HepG2 (cell line): ENCODE measurements around the gene DYNLT2B. TPM values are rescaled to one million over a fixed set of nuclear protein-coding genes. Genes with fewer than 3 reads are reported as not detected.

ENCODE experiments used
- ATAC-seq: fragments of 200-7000 bp; cut with Tn5 transposase; 3 replicates; pipeline ENCODE4 v1.9.1; 2020; ENCODE audit warnings: mild to moderate bottlenecking, moderate library complexity
- BruUV-seq: library from RNA; stranded (reverse); fragments of 400-500 nt; replicated peaks from 2 replicates; lab custom pipeline; 2021; lab: Mats Ljungman, UMichigan
- CTCF ChIA-PET: fragments of 300-600 bp; formaldehyde crosslinking; extraction: SDS; loops from one replicate; lab custom pipeline; 2021; ENCODE audit warnings: low total read pairs, inconsistent platforms, low intra/inter-chr PET ratio; lab: Yijun Ruan, JAX
- POLR2A ChIA-PET: fragments of 350-600 bp; sonication (Branson Sonifier 250); formaldehyde crosslinking; loops from one replicate; lab custom pipeline; 2020; ENCODE audit warnings: antibody characterized with exemption, inconsistent platforms; lab: Yijun Ruan, JAX
- DNase-seq: peaks from one replicate; pipeline ENCODE4 v3.0.0-alpha.2; 2015; ENCODE audit warnings: low spot score
- FAIRE-seq: peaks from 3 replicates; lab custom pipeline; 2011; peaks lifted over from hg19 to GRCh38; lab: Jason Lieb, UNC
- H2AFZ ChIP-seq: one replicate; pipeline ENCODE4 v1.6.1; 2011; ENCODE audit warnings: low read length, inconsistent platforms
- H3K27ac ChIP-seq: fragments of 300-600 bp; 3 replicates; pipeline ENCODE4 v1.8.0; 2011; ENCODE audit warnings: mixed run types, mild to moderate bottlenecking, mixed read lengths, low read length, inconsistent platforms; ENCODE audit not compliant: insufficient read depth; ENCODE audit errors: extremely low read length
- H3K27me3 ChIP-seq, 2 experiments: fragments of 200-600 bp in 1 of 2; 2 replicates in 1 of 2; 3 replicates in 1 of 2; pipeline versions ENCODE4 v1.6.0 to v1.8.0; 2011; ENCODE audit warnings: low read length in 2 of 2, mild to moderate bottlenecking in 2 of 2, moderate library complexity in 2 of 2, inconsistent platforms in 1 of 2; ENCODE audit not compliant: insufficient read depth in 2 of 2, control insufficient read depth in 1 of 2
- H3K36me3 ChIP-seq, 2 experiments: fragments of 200-600 bp in 1 of 2; replicated peaks in 1 of 2; 2 replicates in 1 of 2; 3 replicates in 1 of 2; pipeline versions ENCODE4 v1.5.1 to v1.8.0; 2011; ENCODE audit warnings: low read length in 2 of 2, inconsistent platforms in 1 of 2; ENCODE audit not compliant: insufficient read depth in 2 of 2, control insufficient read depth in 1 of 2
- H3K4me1 ChIP-seq: 2 replicates; pipeline ENCODE4 v1.5.1; 2012; ENCODE audit warnings: low read length, inconsistent platforms; ENCODE audit not compliant: insufficient read depth
- H3K4me2 ChIP-seq: 2 replicates; pipeline ENCODE4 v1.6.0; 2011; ENCODE audit warnings: low read depth, low read length, inconsistent platforms
- H3K4me3 ChIP-seq, 3 experiments: fragments of 200-600 bp in 1 of 3; sonication (generic), shearing (Covaris generic) in 1 of 3; replicated peaks in 1 of 3; 2 replicates each; pipeline ENCODE4 v1.5.1; 2011 to 2016; ENCODE audit warnings: low read length in 3 of 3, inconsistent platforms in 2 of 3, low read depth in 2 of 3, mild to moderate bottlenecking in 2 of 3, control low read depth in 1 of 3, mixed read lengths in 1 of 3; ENCODE audit not compliant: insufficient read depth in 1 of 3
- H3K79me2 ChIP-seq: one replicate; pipeline ENCODE4 v1.6.1; 2011; ENCODE audit warnings: low read length, inconsistent platforms; ENCODE audit not compliant: insufficient read depth
- H3K9ac ChIP-seq: 2 replicates; pipeline ENCODE4 v1.6.0; 2011; ENCODE audit warnings: mild to moderate bottlenecking, low read depth, low read length, inconsistent platforms; ENCODE audit not compliant: insufficient read depth
- H3K9me3 ChIP-seq: 2 replicates; pipeline ENCODE4 v1.5.1; 2012; ENCODE audit warnings: mild to moderate bottlenecking, low read length
- H4K20me1 ChIP-seq: 2 replicates; pipeline ENCODE4 v1.6.0; 2011; ENCODE audit warnings: inconsistent platforms, mild to moderate bottlenecking, low read length, moderate library complexity; ENCODE audit not compliant: insufficient read depth
- ARID4A ChIP-seq: sonication (generic); formaldehyde crosslinking; IDR thresholded peaks from 2 replicates; pipeline ENCODE4 v1.5.0; 2020; ENCODE audit warnings: mild to moderate bottlenecking, missing genetic modification reagents, borderline replicate concordance
- CENPX ChIP-seq: sonication (generic); formaldehyde crosslinking; IDR thresholded peaks from 2 replicates; pipeline ENCODE4 v1.9.0; 2021; ENCODE audit warnings: mild to moderate bottlenecking, missing genetic modification reagents, moderate library complexity
- KDM5A ChIP-seq: fragments of 200-600 bp; sonication (generic); IDR thresholded peaks from 2 replicates; pipeline ENCODE4 v1.7.0; 2018; ENCODE audit warnings: antibody characterized with exemption, mild to moderate bottlenecking, low read length, borderline replicate concordance
- MIER3 ChIP-seq: IDR thresholded peaks from 2 replicates; pipeline ENCODE4 v1.6.1; 2016; ENCODE audit warnings: missing compliant biosample characterization, borderline replicate concordance
- NFE2L2 ChIP-seq: fragments of 150-350 bp; IDR thresholded peaks from 2 replicates; pipeline ENCODE4 v1.6.1; 2014; ENCODE audit warnings: low read length
- RBAK ChIP-seq: sonication (generic); formaldehyde crosslinking; IDR thresholded peaks from 2 replicates; pipeline ENCODE4 v1.5.1; 2020; ENCODE audit warnings: mild to moderate bottlenecking, missing genetic modification reagents
- RXRA ChIP-seq: sonication (generic); formaldehyde crosslinking; IDR thresholded peaks from 2 replicates; pipeline ENCODE4 v1.5.1; 2020; ENCODE audit warnings: missing genetic modification reagents
- THAP8 ChIP-seq: sonication (generic); formaldehyde crosslinking; IDR thresholded peaks from 2 replicates; pipeline ENCODE4 v1.5.1; 2020; ENCODE audit warnings: missing genetic modification reagents, mild to moderate bottlenecking, borderline replicate concordance
- TOPORS ChIP-seq: sonication (generic); formaldehyde crosslinking; IDR thresholded peaks from 2 replicates; pipeline ENCODE4 v1.8.0; 2023; ENCODE audit warnings: mild to moderate bottlenecking, missing genetic modification reagents
- U2AF2 ChIP-seq: fragments of 200-400 bp; formaldehyde crosslinking; IDR thresholded peaks from 2 replicates; pipeline ENCODE4 v1.6.1; 2017; ENCODE audit warnings: low read depth, mild to moderate bottlenecking, low read length
- ZNF292 ChIP-seq: sonication (generic); formaldehyde crosslinking; IDR thresholded peaks from 2 replicates; pipeline ENCODE4 v1.8.1; 2022; ENCODE audit warnings: mild to moderate bottlenecking, low read depth, missing genetic modification reagents, borderline replicate concordance
- ZNF564 ChIP-seq: sonication (generic); formaldehyde crosslinking; IDR thresholded peaks from 2 replicates; pipeline ENCODE4 v1.8.1; 2023; ENCODE audit warnings: mild to moderate bottlenecking, missing genetic modification reagents
- ZNF605 ChIP-seq: sonication (generic); formaldehyde crosslinking; IDR thresholded peaks from 2 replicates; pipeline ENCODE4 v1.8.0; 2022; ENCODE audit warnings: mild to moderate bottlenecking, missing genetic modification reagents
- ZNF607 ChIP-seq: sonication (generic); formaldehyde crosslinking; IDR thresholded peaks from 2 replicates; pipeline ENCODE4 v1.5.1; 2020; ENCODE audit warnings: missing genetic modification reagents, mild to moderate bottlenecking, borderline replicate concordance
- ZNF773 ChIP-seq: sonication (generic); formaldehyde crosslinking; IDR thresholded peaks from 2 replicates; pipeline ENCODE4 v1.4.0; 2020; ENCODE audit warnings: missing genetic modification reagents, borderline replicate concordance
- ZNF777 ChIP-seq: sonication (generic); formaldehyde crosslinking; IDR thresholded peaks from 2 replicates; pipeline ENCODE4 v1.4.0; 2020; ENCODE audit warnings: missing genetic modification reagents
- ZNF784 ChIP-seq: sonication (generic); formaldehyde crosslinking; IDR thresholded peaks from 2 replicates; pipeline ENCODE4 v1.5.1; 2020; ENCODE audit warnings: missing genetic modification reagents, mild to moderate bottlenecking, borderline replicate concordance
- whole genome bisulfite sequencing: methylation state at CpG from one replicate; pipeline ENCODE4 v1.1.6; 2017; ENCODE audit warnings: low lambda C conversion rate; 5-methylcytosine and 5-hydroxymethylcytosine counted together
- in situ Hi-C: cut with HindIII; loops from 2 replicates; pipeline ENCODE4 v1.10.0; 2017; ENCODE audit warnings: low pct_unique_long_range_greater_than_20kb; ENCODE audit not compliant: extremely low pct_ligation_motif_present
- intact Hi-C: fragments of 100-400 bp; cut with micrococcal nuclease; formaldehyde crosslinking; loops from one replicate; pipeline ENCODE4 v1.10.0; 2022; ENCODE audit not compliant: unreplicated experiment
- polyA plus RNA-seq, 8 experiments: library from polyadenylated mRNA; depleted of rRNA in 3 of 8; stranded (reverse) in 7 of 8; unstranded in 1 of 8; fragments of >200 nt; fragmentation: Illumina TruSeq in 4 of 8; extraction: Trizol in 4 of 8; gene quantifications; 2 replicates each; pipeline versions ENCODE4 v1.2.1 to v1.2.3, GENCODE V29; 2011 to 2016; ENCODE audit warnings: low read depth in 4 of 8, missing spikeins in 1 of 8, mixed read lengths in 1 of 8; ENCODE audit not compliant: insufficient read depth in 1 of 8
- total RNA-seq, 5 experiments: library from RNA; depleted of rRNA; stranded (reverse); fragments of >200 nt; fragmentation: Illumina TruSeq; extraction: Trizol; gene quantifications; 2 replicates each; pipeline ENCODE4 v1.2.3, GENCODE V29; 2016; ENCODE audit warnings: low read depth in 1 of 5
- TF ChIP-seq, protein P1 (sequence below): sonication (generic); formaldehyde crosslinking; IDR thresholded peaks from 2 replicates; pipeline ENCODE4 v1.4.0; 2020; ENCODE audit warnings: low read depth, mild to moderate bottlenecking, missing genetic modification reagents

Gene DYNLT2B
- total and polyA plus RNA-seq, 2 of the 13 experiments (the other 11 are each of a cell fraction or from before 2014, with no cell fraction given), result 4.0 to 7.0 TPM

DNA sequence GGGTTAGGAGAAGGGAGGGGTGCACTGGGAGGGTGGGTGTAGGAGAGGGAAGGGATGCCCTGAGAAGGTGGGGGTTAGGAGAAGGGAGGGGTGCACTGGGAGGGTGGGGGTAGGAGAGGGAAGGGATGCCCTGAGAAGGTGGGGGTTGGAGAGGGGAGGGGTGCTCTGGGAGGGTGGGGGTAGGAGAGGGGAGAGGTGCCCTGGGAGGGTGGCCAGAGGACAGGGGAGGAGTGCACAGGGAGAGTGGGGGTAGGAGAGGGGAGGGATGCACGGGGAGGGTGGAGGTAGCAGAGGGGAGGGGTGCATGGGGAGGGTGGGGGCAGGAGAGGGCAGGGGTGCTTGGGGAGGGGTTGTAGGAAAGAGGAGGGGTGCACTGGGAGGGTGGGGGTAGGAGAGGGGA is 16.9 kb upstream of the DYNLT2B start:
- ATAC-seq (no peak), DNase-seq (no peak), FAIRE-seq (no peak)
- Histone ChIP-seq H3K27ac (no peak overlapping the region), H3K79me2 (no peaks in the 10 kb centered on the region), H3K4me3 (no peak overlapping the region), H3K4me2 (no peak overlapping the region), H3K27me3 (no peaks in the 10 kb centered on the region), H3K4me1 (peaks cover 23% of the 10 kb centered on the region), H3K36me3 (no peaks in the 10 kb centered on the region), H3K9ac (no peak overlapping the region), H3K9me3 (no peaks in the 10 kb centered on the region), H4K20me1 (no peaks in the 10 kb centered on the region), H2AFZ (no peak overlapping the region)
- in situ Hi-C loops (no loop called here), intact Hi-C loops (no loop called here)
- no TSS peak for BruUV-seq
- ChIA-PET CTCF (no interaction called here), POLR2A (no interaction called here)
- 12% methylated on average over 1 of the region's 1 CpG for WGBS
- TF ChIP-seq, protein P1, sequence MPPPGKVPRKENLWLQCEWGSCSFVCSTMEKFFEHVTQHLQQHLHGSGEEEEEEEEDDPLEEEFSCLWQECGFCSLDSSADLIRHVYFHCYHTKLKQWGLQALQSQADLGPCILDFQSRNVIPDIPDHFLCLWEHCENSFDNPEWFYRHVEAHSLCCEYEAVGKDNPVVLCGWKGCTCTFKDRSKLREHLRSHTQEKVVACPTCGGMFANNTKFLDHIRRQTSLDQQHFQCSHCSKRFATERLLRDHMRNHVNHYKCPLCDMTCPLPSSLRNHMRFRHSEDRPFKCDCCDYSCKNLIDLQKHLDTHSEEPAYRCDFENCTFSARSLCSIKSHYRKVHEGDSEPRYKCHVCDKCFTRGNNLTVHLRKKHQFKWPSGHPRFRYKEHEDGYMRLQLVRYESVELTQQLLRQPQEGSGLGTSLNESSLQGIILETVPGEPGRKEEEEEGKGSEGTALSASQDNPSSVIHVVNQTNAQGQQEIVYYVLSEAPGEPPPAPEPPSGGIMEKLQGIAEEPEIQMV (CRISPR knock-in tag), result no peak
- no peak for TF ChIP-seq NFE2L2
- TF ChIP-seq ZNF773 (CRISPR knock-in tag), result no peak
- no peak for TF ChIP-seq ZNF292 (CRISPR knock-in tag)
- TF ChIP-seq TOPORS (CRISPR knock-in tag), result no peak
- no peak for TF ChIP-seq ARID4A (CRISPR knock-in tag)
- no peak for TF ChIP-seq CENPX (CRISPR knock-in tag)
- TF ChIP-seq KDM5A, result no peak
- no peak for TF ChIP-seq MIER3 (CRISPR knock-in tag)
- TF ChIP-seq RXRA, result no peak
- no peak for TF ChIP-seq ZNF777 (CRISPR knock-in tag)
- no peak for TF ChIP-seq ZNF607 (CRISPR knock-in tag)
- no peak for TF ChIP-seq ZNF564 (CRISPR knock-in tag)
- no peak for TF ChIP-seq THAP8 (CRISPR knock-in tag)
- TF ChIP-seq U2AF2, result no peak
- TF ChIP-seq ZNF605 (CRISPR knock-in tag), result no peak
- no peak for TF ChIP-seq ZNF784 (CRISPR knock-in tag)
- TF ChIP-seq RBAK (CRISPR knock-in tag), result no peak
